Stimulated activated CD4-positive, alpha-beta T cell treated with anti-CD3 and anti-CD28 coated beads, TNF-alpha, amount 100 ng/mL, for 24 hours (primary cell): ENCODE data around the gene PEX3.

Source experiments
- DNase-seq, 3 experiments: peaks; one replicate each; pipeline ENCODE4 v3.0.0-alpha.2; 2020; ENCODE audit warnings: low read depth in 3 of 3

PEX3 gene

GRCh38 chr6:143539106-143539505, 88.5 kb downstream of the PEX3 start:
- no peak for DNase-seq

DNA sequence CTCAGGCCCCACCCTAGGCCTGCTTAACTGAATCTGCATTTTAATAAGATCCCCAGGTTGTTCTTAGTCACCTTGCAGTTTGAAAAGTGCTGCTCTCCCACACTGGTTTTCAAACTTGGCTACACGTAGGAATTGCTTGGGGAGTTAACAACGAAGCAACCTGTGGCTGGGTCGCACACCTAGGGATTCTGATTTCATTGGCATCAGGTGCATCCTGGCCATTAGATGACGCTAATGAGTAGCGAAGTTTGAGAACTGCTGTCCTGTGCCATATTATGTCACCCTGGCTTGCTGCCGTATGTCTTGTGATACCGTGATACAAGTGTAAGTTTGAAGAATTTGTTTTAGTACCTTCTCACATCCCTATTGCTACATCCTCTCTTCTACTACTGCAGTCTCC, 89.1 kb downstream of the PEX3 start:
- no peak for DNase-seq

DNA sequence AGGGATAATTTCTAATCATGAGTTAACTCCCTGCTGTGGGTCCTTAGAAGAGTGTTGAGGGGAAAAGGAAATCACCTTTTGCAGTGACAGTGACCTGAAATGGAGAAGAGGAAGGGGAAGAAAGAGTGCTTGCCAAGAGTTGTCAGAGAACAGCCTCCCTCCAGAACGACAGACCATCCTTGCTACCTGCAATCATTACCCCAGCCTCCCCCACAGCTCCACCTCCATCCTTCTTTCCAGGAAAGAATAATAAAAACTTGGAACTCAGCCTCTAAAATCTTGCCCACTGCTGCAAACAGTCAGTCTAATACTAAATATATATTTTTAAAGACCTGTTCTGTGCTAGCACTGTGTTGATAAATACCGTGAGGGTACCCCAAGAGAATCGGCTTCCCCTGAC, 89.6 kb downstream of the PEX3 start:
- DNase-seq = no peak
